Measurements from ENCODE around the gene BTN1A1.

BTN1A1 gene

DNA sequence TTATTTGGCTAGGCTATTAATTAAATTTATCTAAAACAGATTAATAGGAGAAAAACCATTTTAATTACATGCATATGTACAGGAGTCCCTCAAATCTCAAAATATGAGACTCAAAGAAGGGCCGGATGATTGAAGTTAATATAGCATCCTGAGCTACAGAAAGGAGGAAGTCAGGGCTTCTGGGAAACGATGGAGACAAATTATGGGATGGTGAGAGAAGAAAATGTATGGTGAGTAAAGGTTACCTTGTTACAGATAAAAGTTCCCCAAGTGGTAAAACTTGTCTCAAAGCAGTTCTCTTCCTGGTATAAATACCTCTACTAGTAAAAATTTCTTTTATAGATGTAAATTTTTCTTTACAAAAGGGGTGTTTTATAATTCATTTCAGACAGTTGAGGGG, 15.9 kb upstream of the BTN1A1 start:
- DNase-seq (ENCODE audit: low spot score): no peak
- POLR2A ChIA-PET (ENCODE audit: low non-redundant PET): no interaction called here
- CTCF ChIA-PET: no interaction called here
- H3K27ac ChIP-seq: no peak overlapping the region
- TF ChIP-seq, protein P1, sequence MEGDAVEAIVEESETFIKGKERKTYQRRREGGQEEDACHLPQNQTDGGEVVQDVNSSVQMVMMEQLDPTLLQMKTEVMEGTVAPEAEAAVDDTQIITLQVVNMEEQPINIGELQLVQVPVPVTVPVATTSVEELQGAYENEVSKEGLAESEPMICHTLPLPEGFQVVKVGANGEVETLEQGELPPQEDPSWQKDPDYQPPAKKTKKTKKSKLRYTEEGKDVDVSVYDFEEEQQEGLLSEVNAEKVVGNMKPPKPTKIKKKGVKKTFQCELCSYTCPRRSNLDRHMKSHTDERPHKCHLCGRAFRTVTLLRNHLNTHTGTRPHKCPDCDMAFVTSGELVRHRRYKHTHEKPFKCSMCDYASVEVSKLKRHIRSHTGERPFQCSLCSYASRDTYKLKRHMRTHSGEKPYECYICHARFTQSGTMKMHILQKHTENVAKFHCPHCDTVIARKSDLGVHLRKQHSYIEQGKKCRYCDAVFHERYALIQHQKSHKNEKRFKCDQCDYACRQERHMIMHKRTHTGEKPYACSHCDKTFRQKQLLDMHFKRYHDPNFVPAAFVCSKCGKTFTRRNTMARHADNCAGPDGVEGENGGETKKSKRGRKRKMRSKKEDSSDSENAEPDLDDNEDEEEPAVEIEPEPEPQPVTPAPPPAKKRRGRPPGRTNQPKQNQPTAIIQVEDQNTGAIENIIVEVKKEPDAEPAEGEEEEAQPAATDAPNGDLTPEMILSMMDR (conservative IDR thresholded peaks at IDR 0.05; ENCODE audit: low read depth): no peak

DNA sequence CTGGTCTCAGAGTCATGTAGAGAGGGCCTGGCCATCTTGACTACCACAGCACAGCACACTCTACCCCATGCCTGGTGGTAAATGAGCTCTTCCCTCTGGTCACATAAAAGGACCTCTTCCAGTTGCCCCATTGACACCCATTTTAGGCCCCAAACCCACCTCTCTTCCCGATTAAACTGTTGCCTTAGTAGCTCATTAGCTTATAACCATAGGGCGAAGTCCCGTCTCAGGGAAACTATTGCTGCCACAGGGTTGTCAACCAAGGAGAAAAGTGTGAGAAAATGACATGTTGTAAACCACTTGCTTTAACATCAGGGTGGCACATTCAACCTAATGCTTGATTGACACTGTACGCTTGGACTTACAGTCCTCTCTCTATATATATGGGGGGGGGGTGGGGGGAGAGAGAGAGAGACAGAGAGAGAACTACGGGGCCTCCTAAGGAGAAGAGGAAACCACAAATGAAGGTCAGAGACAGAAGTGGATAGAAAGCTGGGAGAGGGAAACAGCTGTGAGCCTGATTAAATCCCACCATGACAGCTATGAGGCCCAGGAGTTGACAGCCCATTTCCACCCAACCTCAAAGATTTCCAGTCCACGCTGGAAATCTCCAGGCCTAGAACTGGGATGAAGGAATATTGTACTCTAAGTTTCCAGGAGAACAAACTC, 14.9 kb upstream of the BTN1A1 start:
- DNase-seq (ENCODE audit: low spot score): no peak
- ChIA-PET POLR2A (ENCODE audit: low non-redundant PET) (no interaction called here), CTCF (interaction anchor here (0.5 kb wide), 2 partner anchors 58 to 309 kb away, joined by 3 read pairs; no protein-coding TSS in a partner anchor)
- TF ChIP-seq, protein P1 (conservative IDR thresholded peaks at IDR 0.05; ENCODE audit: low read depth): no peak
- H3K27ac ChIP-seq: no peak overlapping the region

DNA sequence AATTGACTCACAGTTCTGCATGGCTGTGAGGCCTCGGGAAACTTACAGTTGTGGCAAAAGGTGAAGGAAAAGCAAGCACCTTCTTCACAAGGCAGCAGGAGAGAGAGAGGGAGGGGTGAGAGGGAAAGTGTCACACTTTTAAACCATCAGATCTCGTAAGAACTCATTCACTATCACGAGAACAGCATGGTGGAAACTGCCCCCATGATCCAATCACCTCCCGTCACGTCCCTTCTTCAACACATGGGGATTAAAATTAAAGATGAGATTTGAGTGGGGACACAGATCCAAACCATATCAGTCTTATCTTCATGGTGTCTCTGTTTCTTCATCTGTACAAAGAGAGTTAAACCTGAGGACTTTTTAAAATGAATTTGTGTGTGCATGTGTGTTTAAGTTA, 13.7 kb upstream of the BTN1A1 start:
- DNase-seq (ENCODE audit: low spot score): no peak
- ChIA-PET CTCF (no interaction called here), POLR2A (ENCODE audit: low non-redundant PET) (no interaction called here)
- TF ChIP-seq, protein P1 (conservative IDR thresholded peaks at IDR 0.05; ENCODE audit: low read depth): no peak
- H3K27ac ChIP-seq: no peak overlapping the region

DNA sequence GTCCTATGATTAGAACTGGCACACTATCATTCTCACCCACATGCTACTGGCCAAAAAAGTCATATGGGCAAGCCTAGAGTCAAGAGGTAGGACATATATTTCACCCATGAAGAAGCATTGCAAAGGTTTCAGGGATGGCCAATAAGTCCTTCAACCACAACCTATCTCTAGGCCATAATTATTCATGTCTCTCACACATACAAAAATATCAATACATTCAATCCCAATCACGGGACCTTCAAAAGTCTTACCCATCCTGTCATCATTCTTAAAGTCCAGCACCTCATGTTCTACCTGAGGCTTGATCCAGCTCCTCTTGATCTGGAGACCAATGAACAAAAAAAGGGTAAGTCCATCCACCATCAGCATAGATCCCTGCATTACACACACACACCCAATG, 12.6 kb upstream of the BTN1A1 start:
- CTCF ChIA-PET: no interaction called here
- DNase-seq (ENCODE audit: low spot score): no peak
- TF ChIP-seq, protein P1 (conservative IDR thresholded peaks at IDR 0.05; ENCODE audit: low read depth): no peak
- POLR2A ChIA-PET (ENCODE audit: low non-redundant PET): no interaction called here
- no peak overlapping the region for H3K27ac ChIP-seq

DNA sequence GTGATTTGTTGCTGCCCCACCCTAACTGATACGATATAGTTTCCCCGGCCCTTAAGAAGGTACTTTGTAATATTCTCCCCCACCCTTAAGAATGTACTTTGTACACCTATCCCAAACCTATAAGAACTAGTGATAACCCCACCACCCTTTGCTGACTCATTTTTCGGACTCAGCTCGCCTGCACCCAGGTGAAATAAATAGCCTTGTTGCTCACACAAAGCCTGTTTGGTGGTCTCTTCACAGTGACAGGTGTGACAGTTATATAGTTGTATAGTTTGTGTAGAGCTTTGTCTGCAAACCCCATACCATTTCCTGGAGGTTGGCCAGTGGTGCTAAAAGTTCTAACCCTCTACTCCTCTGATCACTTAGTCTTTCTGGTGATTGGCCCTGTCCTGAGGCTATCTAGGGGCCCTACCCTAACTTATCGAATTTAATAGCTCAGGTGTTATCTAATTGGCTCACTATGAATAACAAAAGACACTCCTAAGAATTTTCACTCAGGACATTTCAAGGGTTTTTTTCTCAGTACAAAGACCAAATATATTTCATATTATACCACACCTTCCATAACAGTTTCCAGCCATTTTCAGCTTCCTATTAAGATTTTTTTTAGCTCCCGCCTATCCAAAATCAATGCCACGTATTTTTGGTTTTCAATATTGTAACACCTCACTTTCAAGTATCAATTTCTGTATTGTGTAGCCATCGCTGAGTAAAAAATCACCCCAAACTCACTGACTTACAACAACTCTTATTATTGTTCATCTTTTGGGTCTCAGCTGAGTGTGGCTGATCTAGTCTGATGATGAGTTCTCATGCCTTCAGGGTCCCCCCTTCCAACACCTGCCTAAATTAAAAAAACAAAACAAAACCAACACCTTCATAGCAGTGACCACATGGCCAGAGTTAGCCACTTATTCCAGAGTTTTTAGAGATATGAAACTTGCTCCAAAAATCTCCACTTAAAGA, 9.8 kb upstream of the BTN1A1 start:
- no peak for DNase-seq (ENCODE audit: low spot score)
- H3K27ac ChIP-seq: no peak overlapping the region
- ChIA-PET CTCF (interaction anchor here (0.5 to 0.7 kb wide), 2 partner anchors 33 to 148 kb away, joined by 3 read pairs; no protein-coding TSS in a partner anchor), POLR2A (ENCODE audit: low non-redundant PET) (no interaction called here)
- TF ChIP-seq, protein P1 (conservative IDR thresholded peaks at IDR 0.05; ENCODE audit: low read depth): no peak

DNA sequence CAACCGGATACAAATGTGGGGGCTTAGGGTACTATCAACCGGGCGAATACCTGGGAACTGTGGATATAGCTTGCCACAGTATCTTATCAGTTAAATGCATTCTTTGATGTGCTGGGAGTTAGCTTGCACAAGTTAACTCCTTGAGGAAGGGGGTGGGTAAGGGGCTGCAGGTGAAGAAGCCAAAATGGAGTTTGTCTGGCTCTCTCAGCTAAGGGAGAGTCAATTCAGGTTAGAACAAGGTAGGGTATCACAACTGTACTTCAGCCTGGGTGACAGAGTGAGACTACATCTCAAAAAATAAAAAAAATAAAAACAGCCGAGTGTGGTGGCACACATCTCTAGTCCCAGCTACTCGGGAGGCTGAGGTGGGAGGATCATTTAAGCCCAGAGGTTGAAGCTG, 8.5 kb upstream of the BTN1A1 start:
- DNase-seq (ENCODE audit: low spot score): no peak
- ChIA-PET POLR2A (ENCODE audit: low non-redundant PET) (no interaction called here), CTCF (no interaction called here)
- H3K27ac ChIP-seq: no peak overlapping the region
- TF ChIP-seq, protein P1 (conservative IDR thresholded peaks at IDR 0.05; ENCODE audit: low read depth): no peak
